Measurements from ENCODE around the gene SLC2A6.

- TF ChIP-seq POLR2A (IDR thresholded peaks at IDR 0.05; ENCODE audit: low read depth, low read length) (no peak), POLR2AphosphoS5 (IDR thresholded peaks at IDR 0.05; ENCODE audit: low read depth, low read length) (no peak), TAF1 (IDR thresholded peaks at IDR 0.05; ENCODE audit: low read depth, low read length) (no peak)
Measured at GRCh38 chr9:133511607-133512006, 32.7 kb upstream of the SLC2A6 start.

Measured in GM12891 (cell line).